CD4-positive, alpha-beta T cell treated with Interleukin-1 beta for 1 hour (primary cell): ENCODE measurements around the gene KRTAP5-8.
"Not testable (repeated sequence)": the region's sequence is repeated elsewhere in the genome, so short reads cannot be mapped to it uniquely, and the experiment has no call there.

Experiments
- DNase-seq, 2 donors: peaks; one replicate each; pipeline ENCODE4 v3.0.0-alpha.2; 2020 to 2022

KRTAP5-8 gene

DNA sequence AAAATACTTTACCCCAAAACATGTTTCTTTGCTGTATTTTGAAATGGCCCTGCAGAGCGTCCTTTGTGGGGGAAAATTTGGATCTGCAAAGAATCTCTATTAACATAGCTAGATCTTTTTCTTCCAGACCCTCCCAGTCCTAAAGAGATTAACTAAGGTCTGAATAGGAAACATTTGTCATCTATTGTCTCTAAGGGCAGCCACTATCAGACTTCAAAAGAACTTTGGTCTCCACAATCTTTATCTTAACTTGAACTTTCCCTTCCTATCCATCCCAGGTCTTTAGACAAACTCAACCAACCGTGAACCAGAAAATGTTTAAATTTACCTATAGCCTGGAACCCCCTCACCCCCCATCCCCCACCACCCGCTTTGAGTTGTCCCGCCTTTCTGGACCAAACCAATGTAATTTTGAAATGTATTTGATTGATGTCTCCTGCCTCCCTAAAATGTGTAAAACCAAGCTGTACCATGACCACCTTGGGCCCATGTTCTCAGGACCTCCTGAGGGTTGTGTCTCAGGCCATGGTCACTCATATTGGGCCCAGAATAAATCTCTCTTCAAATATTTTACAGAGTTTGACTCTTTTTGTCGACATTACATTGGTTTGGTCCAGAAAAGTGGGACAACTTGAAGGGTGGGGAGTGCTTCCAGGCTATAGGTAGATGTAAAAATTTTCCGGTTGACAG, 6.8 kb downstream of the KRTAP5-8 start:
- DNase-seq, result no peak

- DNase-seq, result no peak
Measured at GRCh38 chr11:71545405-71545966, 7.7 kb downstream of the KRTAP5-8 start.

GRCh38 chr11:71548120-71548519, 10.3 kb downstream of the KRTAP5-8 start, which contains the start of gene KRTAP5-9:
TSS of gene KRTAP5-9 (plus strand) at chr11:71548420. CDS start at chr11:71548658, 238 bp downstream.
- DNase-seq, result no peak

GRCh38 chr11:71548716-71549151, 10.9 kb downstream of the KRTAP5-8 start:
- no peak for DNase-seq

DNA sequence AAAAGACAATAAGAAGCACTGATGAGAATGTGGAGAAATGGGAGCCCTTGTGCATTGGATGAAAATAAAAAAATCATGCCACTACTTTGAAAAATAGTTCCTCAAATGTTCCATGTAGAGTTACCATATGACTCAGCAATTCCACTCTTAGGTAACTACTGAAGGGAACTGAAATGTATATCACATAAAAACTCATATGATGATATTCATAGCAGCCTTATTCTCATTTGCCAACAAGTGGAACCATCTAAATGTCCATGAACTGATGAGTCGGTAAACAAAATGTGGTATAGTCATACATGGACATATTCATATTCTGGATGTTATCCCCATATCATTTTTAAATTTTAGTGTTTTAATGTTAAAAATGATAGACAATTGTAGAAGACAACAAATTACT, 13.9 kb downstream of the KRTAP5-8 start:
- no peak for DNase-seq

- DNase-seq, result no peak
Measured at GRCh38 chr11:71554996-71555395, 17.2 kb downstream of the KRTAP5-8 start.

DNA sequence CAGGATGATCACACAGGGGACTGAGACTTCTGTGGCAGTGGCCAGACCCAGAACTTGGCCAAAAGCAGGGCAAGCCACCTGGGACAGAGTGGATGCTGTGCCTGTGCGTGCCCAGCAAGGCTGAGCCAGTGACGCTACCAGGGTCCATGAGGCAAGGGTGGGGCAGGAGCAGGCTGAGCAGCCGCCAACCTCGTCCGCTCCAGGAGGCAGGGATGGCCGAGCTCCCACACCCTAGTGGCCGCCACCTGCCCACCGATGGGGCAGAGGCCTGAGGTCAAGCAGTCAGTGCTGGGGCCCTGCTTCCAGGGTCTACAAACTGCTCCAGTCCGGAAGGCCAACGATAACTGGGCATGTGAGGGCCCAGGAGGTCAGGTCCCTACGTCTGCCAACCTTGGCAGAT, 17.7 kb downstream of the KRTAP5-8 start:
- no peak for DNase-seq

- no peak for DNase-seq
Measured at GRCh38 chr11:71556018-71556417, 18.2 kb downstream of the KRTAP5-8 start.

DNA sequence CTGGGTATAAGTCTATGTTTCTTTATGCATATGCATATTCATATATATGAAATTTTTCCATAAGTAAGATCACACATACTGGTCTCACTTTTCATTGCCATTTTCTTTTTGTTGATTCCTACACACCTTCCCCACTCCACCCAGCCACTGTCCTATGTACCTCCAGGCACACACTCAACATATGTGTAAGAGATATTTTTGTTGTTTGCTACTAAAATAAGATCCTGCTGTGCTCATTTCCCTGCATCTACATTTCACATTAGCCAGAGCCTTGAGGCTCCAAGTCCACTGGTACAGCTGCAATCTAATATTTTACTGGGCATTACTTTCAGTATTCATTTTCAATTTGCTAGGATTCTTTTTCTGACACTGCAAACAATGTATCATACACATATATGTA, 19.4 kb downstream of the KRTAP5-8 start:
- no peak for DNase-seq

- no peak for DNase-seq
Measured at GRCh38 chr11:71558996-71559395, 21.2 kb downstream of the KRTAP5-8 start.

DNA sequence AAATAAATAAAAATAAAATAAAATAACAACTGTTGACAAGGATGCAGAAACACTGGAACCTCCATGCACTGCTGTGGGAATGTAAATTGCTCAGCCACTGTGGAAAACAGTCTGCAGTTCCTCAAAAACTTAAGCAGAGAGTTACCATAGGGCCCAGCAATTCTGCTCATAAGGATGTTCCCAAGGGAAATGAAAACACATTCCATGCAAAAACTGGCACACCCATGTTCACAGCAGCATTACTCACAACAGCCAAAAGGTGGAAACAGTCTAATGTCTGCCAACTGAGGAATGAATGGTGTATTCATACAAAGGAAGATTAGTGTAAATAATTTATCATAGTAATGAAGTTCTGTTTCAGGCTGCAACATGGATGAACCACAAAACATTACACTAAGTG, 24.3 kb downstream of the KRTAP5-8 start:
- no peak for DNase-seq

DNA sequence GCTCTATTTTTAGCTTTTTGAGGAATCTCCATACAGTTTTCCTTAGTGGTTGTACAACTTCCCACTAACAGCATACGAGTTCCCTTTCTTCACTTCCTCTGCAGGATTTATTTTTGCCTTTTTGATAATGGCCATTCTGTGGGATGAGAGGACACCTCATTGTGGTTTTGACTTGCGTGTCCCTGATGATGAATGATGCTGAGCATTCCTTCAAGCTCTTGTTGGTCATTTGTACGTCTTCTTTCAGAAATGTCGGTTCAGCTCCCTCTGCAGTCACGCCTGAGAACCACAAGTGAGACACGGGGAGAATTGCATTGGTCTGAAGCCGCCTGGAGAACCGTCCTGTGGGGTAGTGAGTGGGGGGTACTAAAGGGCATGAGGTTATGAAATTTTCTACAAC, 25.6 kb downstream of the KRTAP5-8 start:
- DNase-seq, result peak in 1 of 2 donors; percentile 11

DNA sequence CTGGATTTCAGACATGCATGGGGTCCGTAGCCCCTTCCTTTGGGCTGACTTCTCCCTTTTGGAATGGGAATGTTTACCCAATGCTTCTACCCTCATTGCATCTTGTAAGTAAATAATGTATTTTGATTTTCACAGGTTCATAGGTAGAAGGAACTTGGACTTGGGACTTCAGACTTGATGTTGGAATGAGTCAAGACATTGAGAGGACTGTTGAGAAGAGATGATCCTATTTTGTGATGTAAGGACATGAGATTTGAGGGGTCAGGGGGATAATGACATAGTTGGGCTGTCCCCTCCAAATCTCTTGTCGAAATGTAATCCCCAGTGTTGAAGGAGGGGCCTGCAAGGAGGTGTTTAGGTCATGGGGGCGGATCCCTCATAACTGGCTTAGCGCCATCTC, 26.6 kb downstream of the KRTAP5-8 start:
- DNase-seq, result no peak

GRCh38 chr11:71565263-71565662, 27.4 kb downstream of the KRTAP5-8 start, which contains the start of gene KRTAP5-10:
TSS of gene KRTAP5-10 (plus strand) at chr11:71565563. CDS start at chr11:71565588, 25 bp downstream.
- no peak for DNase-seq

- no peak for DNase-seq
Measured at GRCh38 chr11:71566081-71566620, 28.3 kb downstream of the KRTAP5-8 start.

GRCh38 chr11:71566626-71567599, 29.1 kb downstream of the KRTAP5-8 start:
- DNase-seq, result not testable (repeated sequence)

GRCh38 chr11:71567633-71568032, 29.8 kb downstream of the KRTAP5-8 start:
- DNase-seq, result not testable (repeated sequence)

DNA sequence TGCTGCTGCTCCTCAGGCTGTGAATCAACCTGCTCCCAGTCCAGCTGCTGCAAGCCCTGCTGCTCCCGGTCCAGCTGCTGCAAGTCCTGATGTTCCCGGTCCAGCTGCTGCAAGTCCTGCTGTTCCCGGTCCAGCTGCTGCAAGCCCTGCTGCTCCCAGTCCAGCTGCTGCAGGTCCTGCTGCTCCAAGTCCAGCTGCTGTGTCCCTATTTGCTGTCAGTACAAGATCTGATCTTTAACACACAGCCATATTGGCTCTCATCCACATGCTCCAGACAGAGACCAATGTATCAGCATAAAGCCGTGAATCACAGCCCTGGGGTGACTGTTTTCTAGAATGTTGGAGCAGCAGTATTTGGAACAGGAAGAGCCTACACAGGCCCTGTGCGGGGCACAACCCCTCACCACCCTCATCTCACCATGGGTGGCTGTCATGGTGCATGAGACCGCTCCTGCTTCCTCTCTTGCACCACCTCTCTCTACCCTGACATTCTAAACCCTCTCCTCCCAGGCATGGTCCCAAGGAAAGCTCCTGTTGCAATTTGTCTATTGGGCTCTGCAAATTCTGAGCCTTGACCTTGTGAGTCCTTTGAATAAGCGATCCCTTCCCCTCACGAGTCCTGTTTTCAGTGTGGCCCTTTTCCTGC, 31.0 kb downstream of the KRTAP5-8 start:
- DNase-seq, result no peak

GRCh38 chr11:71571101-71571850, 33.5 kb downstream of the KRTAP5-8 start:
- DNase-seq, result not testable (repeated sequence)

DNA sequence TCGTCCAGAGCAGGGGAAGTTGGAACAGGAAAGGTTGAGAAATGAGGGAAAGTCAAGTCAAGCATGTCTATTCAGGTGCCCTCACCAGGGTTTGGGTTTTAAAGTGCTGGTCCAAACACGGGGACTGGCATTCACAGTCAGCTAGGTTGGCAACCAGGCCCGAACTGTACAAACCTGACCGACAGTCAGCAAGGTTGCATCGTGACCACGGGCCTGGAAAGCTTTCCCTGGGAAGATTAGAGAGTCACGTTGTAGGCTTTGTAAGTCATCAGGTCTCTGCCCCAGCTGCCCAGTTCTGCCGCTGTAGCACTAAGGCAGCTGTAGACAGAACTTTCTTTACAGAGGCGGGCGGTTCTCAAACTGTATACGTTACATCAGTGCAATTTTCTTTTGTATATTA, 35.0 kb downstream of the KRTAP5-8 start:
- no peak for DNase-seq

DNA sequence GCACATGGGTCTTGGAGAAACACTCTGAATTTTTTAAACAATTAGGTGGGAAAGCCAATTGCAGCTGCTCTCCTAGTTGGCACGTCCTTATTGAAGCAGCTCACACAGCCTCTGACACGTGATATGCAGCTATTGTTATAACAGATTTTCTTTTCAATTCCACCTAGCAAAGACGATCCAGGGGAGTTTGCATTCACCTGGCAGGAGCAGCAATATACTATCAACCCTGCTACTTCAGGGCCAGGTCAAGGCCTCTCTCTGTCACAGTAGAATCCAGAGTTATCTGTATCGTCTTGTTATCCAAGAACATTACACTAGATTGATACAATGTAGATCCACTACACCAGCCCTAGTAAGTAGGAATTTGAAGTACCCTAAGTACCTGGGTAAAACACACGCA, 36.6 kb downstream of the KRTAP5-8 start:
- DNase-seq, result no peak
